Mucosa of descending colon (tissue), 3 donors: ENCODE data around the gene ODAD2. TPM values are rescaled to one million over a fixed set of nuclear protein-coding genes. Genes with fewer than 3 reads are reported as not detected.
"Not testable (repeated sequence)": the region's sequence is repeated elsewhere in the genome, so short reads cannot be mapped to it uniquely, and the experiment has no call there.

Experiments
- ATAC-seq: fragments of 200-7000 bp; cut with Tn5 transposase; one replicate; pipeline ENCODE4 v1.9.1; 2020; ENCODE audit warnings: mild to moderate bottlenecking, moderate library complexity
- DNase-seq, 3 donors: peaks; one replicate each; pipeline ENCODE4 v3.0.0-alpha.2; 2020
- H3K36me3 ChIP-seq: fragments of 200-600 bp; one replicate; pipeline ENCODE4 v1.8.0; 2021; ENCODE audit warnings: low read depth, mild to moderate bottlenecking
- H3K4me1 ChIP-seq: fragments of 200-600 bp; one replicate; pipeline ENCODE4 v1.8.0; 2021; ENCODE audit warnings: low read depth, mild to moderate bottlenecking
- H3K4me3 ChIP-seq: fragments of 200-600 bp; one replicate; pipeline ENCODE4 v1.8.0; 2021; ENCODE audit warnings: mild to moderate bottlenecking
- H3K9me3 ChIP-seq: fragments of 200-600 bp; one replicate; pipeline ENCODE4 v1.8.0; 2021; ENCODE audit warnings: mild to moderate bottlenecking
- CTCF ChIP-seq: fragments of 200-600 bp; IDR thresholded peaks from one replicate; pipeline ENCODE4 v1.8.0; 2022; ENCODE audit warnings: antibody characterized with exemption, mild to moderate bottlenecking
- intact Hi-C, 2 donors: fragments of 100-400 bp; cut with DNase I in 1 of 2; cut with micrococcal nuclease in 1 of 2; formaldehyde crosslinking; loops; one replicate each; pipeline versions ENCODE4 v1.11.0 to v1.11.1; 2022; cut with DNase I, micrococcal nuclease
- total RNA-seq, 3 donors: library from RNA; stranded (reverse); fragmentation: NEBNext Ultra II Directional in 2 of 3; extraction: Animal tissue kit (Norgen Biotek cat#: 25700) in 2 of 3; gene quantifications; one replicate each; pipeline versions ENCODE4 v1.2.1 to v1.2.4, GENCODE V29; 2021 to 2023
- donor health status: DM: no; HTN: no; CAD: no; lungs with moderate emphysema.
- donor health status: DM: no; HTN: no; CAD: no.
- donor health status: DM: no; HTN: yes; CAD: no.

The ODAD2 gene
- total RNA-seq, 3 donors from 2014 or later: 0.31 to 1.1 (median 0.46) TPM

GRCh38 chr10:27912231-27912630 is 86.6 kb downstream of the ODAD2 start:
- intact Hi-C loops: no loop called here
- Histone ChIP-seq H3K9me3 (no peaks in the 10 kb centered on the region), H3K4me3 (no peak overlapping the region), H3K4me1 (no peaks in the 10 kb centered on the region), H3K36me3 (no peaks in the 10 kb centered on the region)
- ATAC-seq (no peak), DNase-seq (no peak)
- TF ChIP-seq CTCF: no peak

GRCh38 chr10:27911539-27911938 is 87.3 kb downstream of the ODAD2 start:
- Histone ChIP-seq H3K9me3 (no peaks in the 10 kb centered on the region), H3K4me3 (no peak overlapping the region), H3K36me3 (no peaks in the 10 kb centered on the region), H3K4me1 (no peaks in the 10 kb centered on the region)
- intact Hi-C loops: no loop called here
- ATAC-seq (no peak), DNase-seq (no peak)
- TF ChIP-seq CTCF: no peak

GRCh38 chr10:27911011-27911410 is 87.9 kb downstream of the ODAD2 start:
- TF ChIP-seq CTCF: no peak
- DNase-seq: no peak
- no peak overlapping the region for H3K4me3 ChIP-seq
- H3K4me1 ChIP-seq: no peaks in the 10 kb centered on the region
- intact Hi-C loops: no loop called here
- no peak for ATAC-seq
- no peaks in the 10 kb centered on the region for H3K36me3 ChIP-seq
- H3K9me3 ChIP-seq: no peaks in the 10 kb centered on the region

GRCh38 chr10:27908231-27908630 is 90.6 kb downstream of the ODAD2 start:
- ATAC-seq (no peak), DNase-seq (no peak)
- intact Hi-C loops: no loop called here
- H3K4me3 ChIP-seq: no peak overlapping the region
- no peaks in the 10 kb centered on the region for H3K9me3 ChIP-seq
- TF ChIP-seq CTCF: no peak
- H3K36me3 ChIP-seq: no peaks in the 10 kb centered on the region
- H3K4me1 ChIP-seq: no peaks in the 10 kb centered on the region

GRCh38 chr10:27899485-27899884 is 99.4 kb downstream of the ODAD2 start:
- DNase-seq: peak; percentile 40 to 73 (median 65)
- intact Hi-C loops: not testable (repeated sequence)
- ATAC-seq: peak; percentile 33

GRCh38 chr10:27899058-27899457 is 99.8 kb downstream of the ODAD2 start:
- TF ChIP-seq CTCF: no peak
- no peak for DNase-seq

More at GRCh38 chr10:27899485-27899884, 99.4 kb downstream of the ODAD2 start:
- not testable (repeated sequence) for H3K9me3 ChIP-seq, H3K4me3 ChIP-seq, H3K4me1 ChIP-seq, H3K36me3 ChIP-seq

More at GRCh38 chr10:27899058-27899457, 99.8 kb downstream of the ODAD2 start:
- no peak for ATAC-seq
- no peak overlapping the region for H3K4me3 ChIP-seq
- no peaks in the 10 kb centered on the region for H3K36me3 ChIP-seq
- no peaks in the 10 kb centered on the region for H3K4me1 ChIP-seq
- no peaks in the 10 kb centered on the region for H3K9me3 ChIP-seq
- intact Hi-C loops: no loop called here
